ENCODE measurements around the gene SEMG1. TPM values are rescaled to one million over a fixed set of nuclear protein-coding genes. Genes with fewer than 3 reads are reported as not detected.

SEMG1 gene
- total and polyA plus RNA-seq, 9 of the 15 experiments (the other 6 are each of a cell fraction or from before 2014, with no cell fraction given): not detected

DNA sequence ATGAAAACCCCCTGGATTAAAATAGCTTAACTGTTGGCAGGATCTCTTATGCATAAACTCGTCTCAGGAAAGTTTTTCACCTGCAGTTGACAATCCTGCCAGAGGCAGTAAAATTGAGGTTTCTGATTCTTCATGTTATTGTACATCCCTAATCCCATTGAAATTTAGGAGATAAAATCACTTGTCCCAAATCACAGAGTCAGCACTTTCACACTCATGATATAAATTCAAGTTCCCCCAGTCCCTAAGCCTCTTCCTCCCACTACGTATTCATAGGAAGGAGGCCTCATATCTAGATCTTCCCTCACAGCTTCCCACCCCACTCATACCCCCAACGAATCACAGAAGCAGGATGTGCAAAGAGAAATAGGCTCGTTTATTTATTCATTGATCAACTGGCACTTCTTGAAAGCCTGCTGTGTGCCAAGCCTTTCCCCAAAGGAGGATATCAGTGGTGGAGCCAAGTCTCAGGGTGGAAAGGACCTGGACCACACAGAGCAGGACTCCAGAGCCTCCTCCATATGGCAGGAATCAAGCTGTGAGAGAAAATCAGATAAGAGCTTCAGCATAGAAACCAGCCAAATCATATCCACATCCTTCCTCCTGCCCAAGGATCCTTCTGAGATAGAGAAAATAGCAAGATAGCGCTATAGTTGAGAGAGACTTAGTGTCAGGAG lies 45.2 kb downstream of the SEMG1 start (continued):
- TF ChIP-seq ZNF589 (CRISPR knock-in tag; IDR thresholded peaks at IDR 0.05; ENCODE audit: low read depth) (no peak), HNRNPL (IDR thresholded peaks at IDR 0.05; ENCODE audit: low read depth, low read length) (no peak), ZNF184 (CRISPR knock-in tag; IDR thresholded peaks at IDR 0.05) (no peak), HNRNPK (IDR thresholded peaks at IDR 0.05; ENCODE audit: low read depth, low read length, poor library complexity, severe bottlenecking) (no peak), ZNF444 (CRISPR knock-in tag; IDR thresholded peaks at IDR 0.05) (no peak), MAFG (tag; conservative IDR thresholded peaks at IDR 0.05) (peak; percentile 80), MEF2A (IDR thresholded peaks at IDR 0.05; ENCODE audit: control insufficient read depth, low read depth, low read length) (no peak), MBD2 (IDR thresholded peaks at IDR 0.05; ENCODE audit: borderline replicate concordance, low read depth) (no peak), FOXK2 (conservative IDR thresholded peaks at IDR 0.05 in 1 of 2, IDR thresholded peaks at IDR 0.05 in 1 of 2; ENCODE audit: low read depth in 2 of 2) (no peak), C11orf30 (IDR thresholded peaks at IDR 0.05; ENCODE audit: low read depth) (peak; percentile 76), POLR2AphosphoS5 (IDR thresholded peaks at IDR 0.05; ENCODE audit: control insufficient read depth, insufficient read depth, low read depth, low read length) (no peak), MCM7 (IDR thresholded peaks at IDR 0.05) (no peak), ZEB2 (IDR thresholded peaks at IDR 0.05) (no peak), TAL1 (IDR thresholded peaks at IDR 0.05) (no peak), ZNF316 (IDR thresholded peaks at IDR 0.05) (peak; percentile 87), SAFB (IDR thresholded peaks at IDR 0.05; ENCODE audit: borderline replicate concordance, low read depth, low read length) (no peak), CAMTA2 (CRISPR knock-in tag; conservative IDR thresholded peaks at IDR 0.05) (no peak), ZC3H11A (IDR thresholded peaks at IDR 0.05; ENCODE audit: low read depth, low read length) (no peak)
- TF ChIP-seq, protein P1, sequence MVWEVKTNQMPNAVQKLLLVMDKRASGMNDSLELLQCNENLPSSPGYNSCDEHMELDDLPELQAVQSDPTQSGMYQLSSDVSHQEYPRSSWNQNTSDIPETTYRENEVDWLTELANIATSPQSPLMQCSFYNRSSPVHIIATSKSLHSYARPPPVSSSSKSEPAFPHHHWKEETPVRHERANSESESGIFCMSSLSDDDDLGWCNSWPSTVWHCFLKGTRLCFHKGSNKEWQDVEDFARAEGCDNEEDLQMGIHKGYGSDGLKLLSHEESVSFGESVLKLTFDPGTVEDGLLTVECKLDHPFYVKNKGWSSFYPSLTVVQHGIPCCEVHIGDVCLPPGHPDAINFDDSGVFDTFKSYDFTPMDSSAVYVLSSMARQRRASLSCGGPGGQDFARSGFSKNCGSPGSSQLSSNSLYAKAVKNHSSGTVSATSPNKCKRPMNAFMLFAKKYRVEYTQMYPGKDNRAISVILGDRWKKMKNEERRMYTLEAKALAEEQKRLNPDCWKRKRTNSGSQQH (CRISPR knock-in tag; IDR thresholded peaks at IDR 0.05): no peak
- TF ChIP-seq, protein P2, sequence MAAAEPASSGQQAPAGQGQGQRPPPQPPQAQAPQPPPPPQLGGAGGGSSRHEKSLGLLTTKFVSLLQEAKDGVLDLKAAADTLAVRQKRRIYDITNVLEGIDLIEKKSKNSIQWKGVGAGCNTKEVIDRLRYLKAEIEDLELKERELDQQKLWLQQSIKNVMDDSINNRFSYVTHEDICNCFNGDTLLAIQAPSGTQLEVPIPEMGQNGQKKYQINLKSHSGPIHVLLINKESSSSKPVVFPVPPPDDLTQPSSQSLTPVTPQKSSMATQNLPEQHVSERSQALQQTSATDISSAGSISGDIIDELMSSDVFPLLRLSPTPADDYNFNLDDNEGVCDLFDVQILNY (CRISPR knock-in tag; IDR thresholded peaks at IDR 0.05): no peak
- TF ChIP-seq, protein P3, sequence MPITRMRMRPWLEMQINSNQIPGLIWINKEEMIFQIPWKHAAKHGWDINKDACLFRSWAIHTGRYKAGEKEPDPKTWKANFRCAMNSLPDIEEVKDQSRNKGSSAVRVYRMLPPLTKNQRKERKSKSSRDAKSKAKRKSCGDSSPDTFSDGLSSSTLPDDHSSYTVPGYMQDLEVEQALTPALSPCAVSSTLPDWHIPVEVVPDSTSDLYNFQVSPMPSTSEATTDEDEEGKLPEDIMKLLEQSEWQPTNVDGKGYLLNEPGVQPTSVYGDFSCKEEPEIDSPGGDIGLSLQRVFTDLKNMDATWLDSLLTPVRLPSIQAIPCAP (CRISPR knock-in tag; IDR thresholded peaks at IDR 0.05; ENCODE audit: borderline replicate concordance): no peak

Data from K562 (cell line).